ENCODE measurements around the gene POLR3B. TPM values are rescaled to one million over a fixed set of nuclear protein-coding genes. Genes with fewer than 3 reads are reported as not detected.

Gene POLR3B
- total and polyA plus RNA-seq, 9 of the 15 experiments (the other 6 are each of a cell fraction or from before 2014, with no cell fraction given) = 7.6 to 17.9 (median 14.4) TPM

DNA sequence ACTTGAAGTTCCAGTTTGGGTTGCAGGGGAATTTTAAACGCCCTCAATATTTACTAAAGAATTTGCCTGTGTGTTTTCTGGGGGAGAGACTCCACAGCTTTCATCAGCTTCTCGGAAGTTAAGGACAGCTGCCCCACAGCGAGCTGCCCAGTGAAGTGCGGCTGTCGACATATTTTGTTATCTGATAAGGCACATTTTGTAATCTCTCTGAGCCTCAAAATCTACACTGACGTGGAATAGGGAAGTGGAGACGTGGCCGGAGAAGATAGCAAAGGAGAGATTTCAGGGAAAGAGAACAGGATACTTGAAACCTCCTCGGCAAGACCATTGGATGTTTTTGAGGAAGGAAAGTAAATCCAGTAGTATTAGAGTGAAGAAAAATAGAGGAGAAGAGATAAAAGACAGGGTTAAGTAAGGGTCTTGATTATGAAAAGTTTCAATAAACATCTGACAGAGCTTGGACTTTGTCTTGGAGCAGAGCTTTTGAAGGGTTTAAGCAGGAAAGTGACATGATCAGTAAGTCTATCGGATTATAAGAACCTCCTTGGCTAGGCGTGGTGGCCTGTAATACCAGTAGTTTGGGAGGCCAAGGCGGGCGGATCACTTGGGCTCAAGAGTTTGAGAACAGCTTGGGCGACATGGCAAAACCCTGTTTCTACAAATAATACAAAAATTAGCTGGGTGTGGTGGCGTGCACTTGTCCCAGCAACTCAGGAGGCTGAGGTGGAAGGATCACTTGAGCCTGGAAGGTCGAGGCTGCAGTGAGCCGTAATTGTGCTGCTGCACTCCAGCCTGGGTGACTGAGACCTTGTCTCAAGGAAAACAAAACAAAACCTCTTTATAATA is 1.1 kb downstream of the POLR3B start (continued):
- TF ChIP-seq, protein P1, sequence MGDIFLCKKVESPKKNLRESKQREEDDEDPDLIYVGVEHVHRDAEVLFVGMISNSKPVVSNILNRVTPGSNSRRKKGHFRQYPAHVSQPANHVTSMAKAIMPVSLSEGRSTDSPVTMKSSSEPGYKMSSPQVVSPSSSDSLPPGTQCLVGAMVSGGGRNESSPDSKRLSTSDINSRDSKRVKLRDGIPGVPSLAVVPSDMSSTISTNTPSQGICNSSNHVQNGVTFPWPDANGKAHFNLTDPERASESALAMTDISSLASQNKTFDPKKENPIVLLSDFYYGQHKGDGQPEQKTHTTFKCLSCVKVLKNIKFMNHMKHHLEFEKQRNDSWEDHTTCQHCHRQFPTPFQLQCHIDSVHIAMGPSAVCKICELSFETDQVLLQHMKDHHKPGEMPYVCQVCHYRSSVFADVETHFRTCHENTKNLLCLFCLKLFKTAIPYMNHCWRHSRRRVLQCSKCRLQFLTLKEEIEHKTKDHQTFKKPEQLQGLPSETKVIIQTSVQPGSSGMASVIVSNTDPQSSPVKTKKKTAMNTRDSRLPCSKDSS (IDR thresholded peaks at IDR 0.05; ENCODE audit: low read depth, partially characterized antibody) = no peak
- TF ChIP-seq EP400 (IDR thresholded peaks at IDR 0.05) (peak; percentile 88), MECOM (CRISPR knock-in tag; IDR thresholded peaks at IDR 0.05) (no peak), RCOR1 (IDR thresholded peaks at IDR 0.05; ENCODE audit: borderline replicate concordance in 1 of 2, low read depth in 2 of 2, low read length in 2 of 2) (peak; percentile 23 to 94; a peak in 3 of 4 replicates), NCOA2 (IDR thresholded peaks at IDR 0.05; ENCODE audit: partially characterized antibody in 2 of 2) (no peak), ZFX (CRISPR knock-in tag; IDR thresholded peaks at IDR 0.05) (no peak), FOXM1 (IDR thresholded peaks at IDR 0.05; ENCODE audit: low read depth) (peak; percentile 72; the same call in 1 of the 2 replicates), FOXM1 (CRISPR knock-in tag; IDR thresholded peaks at IDR 0.05; ENCODE audit: low read depth) (no peak), BDP1 (IDR thresholded peaks at IDR 0.05; ENCODE audit: insufficient read depth, insufficient read length) (no peak), MED1 (CRISPR knock-in tag; IDR thresholded peaks at IDR 0.05; ENCODE audit: borderline replicate concordance) (no peak), MTA2 (IDR thresholded peaks at IDR 0.05; ENCODE audit: low read depth) (peak; percentile 84), ZNF12 (CRISPR knock-in tag; IDR thresholded peaks at IDR 0.05) (no peak), ZC3H11A (IDR thresholded peaks at IDR 0.05; ENCODE audit: low read depth, low read length) (0 out of 2 replicates have a peak, but pooled peaks have one; percentile 14), BRD9 (IDR thresholded peaks at IDR 0.05; ENCODE audit: low read depth, partially characterized antibody) (no peak), DNMT1 (IDR thresholded peaks at IDR 0.05) (no peak), ETV6 (IDR thresholded peaks at IDR 0.05; ENCODE audit: borderline replicate concordance in 1 of 2, low read depth in 2 of 2, low read length in 1 of 2) (peak in 1 of 2 experiments; percentile 67; a peak in 1 of 4 replicates), ETV6 (CRISPR knock-in tag; IDR thresholded peaks at IDR 0.05; ENCODE audit: borderline replicate concordance) (no peak), NEUROD1 (IDR thresholded peaks at IDR 0.05; ENCODE audit: borderline replicate concordance, low read depth, low read length, partially characterized antibody) (peak; percentile 30), YY1 (IDR thresholded peaks at IDR 0.05; ENCODE audit: borderline replicate concordance in 1 of 3, control insufficient read depth in 1 of 3, extremely low read depth in 1 of 3, insufficient read depth in 3 of 3, insufficient read length in 1 of 3, insufficient replicate concordance in 2 of 3, low read depth in 1 of 3, low read length in 2 of 3) (peak in 1 of 3 experiments; percentile 73), ARHGAP35 (IDR thresholded peaks at IDR 0.05; ENCODE audit: partially characterized antibody) (no peak), KLF16 (IDR thresholded peaks at IDR 0.05) (peak; percentile 91), CCNT2 (IDR thresholded peaks at IDR 0.05; ENCODE audit: borderline replicate concordance, extremely low read depth, insufficient read length, low read depth, low read length) (no peak), ZKSCAN8 (CRISPR knock-in tag; IDR thresholded peaks at IDR 0.05) (peak; percentile 61; the same call in 1 of the 2 replicates)
- TF ChIP-seq, protein P2, sequence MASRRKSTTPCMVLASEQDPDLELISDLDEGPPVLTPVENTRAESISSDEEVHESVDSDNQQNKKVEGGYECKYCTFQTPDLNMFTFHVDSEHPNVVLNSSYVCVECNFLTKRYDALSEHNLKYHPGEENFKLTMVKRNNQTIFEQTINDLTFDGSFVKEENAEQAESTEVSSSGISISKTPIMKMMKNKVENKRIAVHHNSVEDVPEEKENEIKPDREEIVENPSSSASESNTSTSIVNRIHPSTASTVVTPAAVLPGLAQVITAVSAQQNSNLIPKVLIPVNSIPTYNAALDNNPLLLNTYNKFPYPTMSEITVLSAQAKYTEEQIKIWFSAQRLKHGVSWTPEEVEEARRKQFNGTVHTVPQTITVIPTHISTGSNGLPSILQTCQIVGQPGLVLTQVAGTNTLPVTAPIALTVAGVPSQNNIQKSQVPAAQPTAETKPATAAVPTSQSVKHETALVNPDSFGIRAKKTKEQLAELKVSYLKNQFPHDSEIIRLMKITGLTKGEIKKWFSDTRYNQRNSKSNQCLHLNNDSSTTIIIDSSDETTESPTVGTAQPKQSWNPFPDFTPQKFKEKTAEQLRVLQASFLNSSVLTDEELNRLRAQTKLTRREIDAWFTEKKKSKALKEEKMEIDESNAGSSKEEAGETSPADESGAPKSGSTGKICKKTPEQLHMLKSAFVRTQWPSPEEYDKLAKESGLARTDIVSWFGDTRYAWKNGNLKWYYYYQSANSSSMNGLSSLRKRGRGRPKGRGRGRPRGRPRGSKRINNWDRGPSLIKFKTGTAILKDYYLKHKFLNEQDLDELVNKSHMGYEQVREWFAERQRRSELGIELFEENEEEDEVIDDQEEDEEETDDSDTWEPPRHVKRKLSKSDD (conservative IDR thresholded peaks at IDR 0.05; ENCODE audit: low read length) = no peak

All from K562 (cell line).